SU-DHL-6 (cell line): ENCODE data around the gene ABCA3.

Experiments
- H2AFZ ChIP-seq: fragments of 200-600 bp; sonication (generic); 2 replicates; pipeline ENCODE4 v1.6.1; 2014; ENCODE audit warnings: low read depth, mild to moderate bottlenecking, moderate library complexity, mixed read lengths, antibody characterized with exemption, low read length; ENCODE audit not compliant: severe bottlenecking
- H3F3A ChIP-seq: fragments of 200-600 bp; shearing (Covaris generic); 2 replicates; pipeline ENCODE4 v1.6.0; 2016; ENCODE audit warnings: antibody characterized with exemption, mild to moderate bottlenecking; ENCODE audit not compliant: insufficient read depth
- H3K27ac ChIP-seq: fragments of 200-600 bp; sonication (generic); 2 replicates; pipeline ENCODE4 v1.5.1; 2016; ENCODE audit warnings: low read depth, mild to moderate bottlenecking, low read length, moderate library complexity, mixed read lengths
- H3K27me3 ChIP-seq: fragments of 200-600 bp; sonication (generic), shearing (Covaris generic); 2 replicates; pipeline ENCODE4 v1.6.0; 2014; ENCODE audit warnings: mild to moderate bottlenecking, low read length
- H3K36me3 ChIP-seq: fragments of 200-600 bp; sonication (generic); 2 replicates; pipeline ENCODE4 v1.6.1; 2014; ENCODE audit warnings: mild to moderate bottlenecking, low read length, mixed read lengths
- H3K4me2 ChIP-seq: fragments of 300-600, 200-600 bp; shearing (Covaris generic), sonication (generic); 2 replicates; pipeline ENCODE4 v1.6.0; 2014; ENCODE audit warnings: low read length, low read depth, mild to moderate bottlenecking; ENCODE audit not compliant: poor library complexity, severe bottlenecking
- H3K4me3 ChIP-seq: fragments of 200-600 bp; sonication (generic); 2 replicates; pipeline ENCODE4 v1.5.1; 2014; ENCODE audit warnings: antibody characterized with exemption, low read length, mild to moderate bottlenecking, mixed read lengths; ENCODE audit not compliant: insufficient read depth, poor library complexity, severe bottlenecking
- H3K79me2 ChIP-seq: fragments of 200-600 bp; sonication (generic); 2 replicates; pipeline ENCODE4 v1.6.1; 2014; ENCODE audit warnings: mild to moderate bottlenecking, low read length, moderate library complexity; ENCODE audit not compliant: insufficient read depth
- H3K9ac ChIP-seq: fragments of 200-600 bp; sonication (generic); 2 replicates; pipeline ENCODE4 v1.7.0; 2014; ENCODE audit warnings: mild to moderate bottlenecking, low read length
- H3K9me2 ChIP-seq: fragments of 200-600 bp; sonication (generic); replicated peaks from 2 replicates; pipeline ENCODE4 v1.6.1; 2014; ENCODE audit warnings: low read length; ENCODE audit not compliant: insufficient read depth
- H3K9me3 ChIP-seq: fragments of 200-600 bp; sonication (generic); 2 replicates; pipeline ENCODE4 v1.6.1; 2014; ENCODE audit warnings: low read length, mixed read lengths; ENCODE audit not compliant: insufficient read depth
- H4K20me1 ChIP-seq: fragments of 200-600 bp; sonication (generic); 2 replicates; pipeline ENCODE4 v1.6.1; 2014; ENCODE audit warnings: low read depth, mild to moderate bottlenecking, antibody characterized with exemption, low read length, moderate library complexity, mixed read lengths
- CTCF ChIP-seq: fragments of 200-600 bp; sonication (generic); IDR thresholded peaks from one replicate; pipeline ENCODE4 v1.5.1; 2017; ENCODE audit warnings: antibody characterized with exemption, mild to moderate bottlenecking, low read length, moderate library complexity; ENCODE audit not compliant: insufficient read depth, poor library complexity, severe bottlenecking
- EZH2phosphoT487 ChIP-seq: fragments of 200-600 bp; sonication (generic), shearing (Covaris generic); conservative IDR thresholded peaks from 2 replicates; pipeline ENCODE4 v1.6.1; 2018; ENCODE audit warnings: mild to moderate bottlenecking, antibody characterized with exemption, low read length, moderate library complexity, mixed read lengths

ABCA3 gene

GRCh38 chr16:2277466-2278271, 62.9 kb downstream of the ABCA3 start:
- Histone ChIP-seq H3K27ac (no peak overlapping the region), H3K4me2 (no peak overlapping the region), H3K9me3 (no peaks in the 10 kb centered on the region), H3F3A (no peaks in the 10 kb centered on the region), H3K27me3 (no peaks in the 10 kb centered on the region), H4K20me1 (no peaks in the 10 kb centered on the region), H2AFZ (no peak overlapping the region), H3K79me2 (no peaks in the 10 kb centered on the region), H3K4me3 (no peak overlapping the region), H3K9me2 (no peaks in the 10 kb centered on the region), H3K36me3 (no peaks in the 10 kb centered on the region), H3K9ac (no peak overlapping the region)
- no peak for TF ChIP-seq EZH2phosphoT487
- no peak for TF ChIP-seq CTCF

DNA sequence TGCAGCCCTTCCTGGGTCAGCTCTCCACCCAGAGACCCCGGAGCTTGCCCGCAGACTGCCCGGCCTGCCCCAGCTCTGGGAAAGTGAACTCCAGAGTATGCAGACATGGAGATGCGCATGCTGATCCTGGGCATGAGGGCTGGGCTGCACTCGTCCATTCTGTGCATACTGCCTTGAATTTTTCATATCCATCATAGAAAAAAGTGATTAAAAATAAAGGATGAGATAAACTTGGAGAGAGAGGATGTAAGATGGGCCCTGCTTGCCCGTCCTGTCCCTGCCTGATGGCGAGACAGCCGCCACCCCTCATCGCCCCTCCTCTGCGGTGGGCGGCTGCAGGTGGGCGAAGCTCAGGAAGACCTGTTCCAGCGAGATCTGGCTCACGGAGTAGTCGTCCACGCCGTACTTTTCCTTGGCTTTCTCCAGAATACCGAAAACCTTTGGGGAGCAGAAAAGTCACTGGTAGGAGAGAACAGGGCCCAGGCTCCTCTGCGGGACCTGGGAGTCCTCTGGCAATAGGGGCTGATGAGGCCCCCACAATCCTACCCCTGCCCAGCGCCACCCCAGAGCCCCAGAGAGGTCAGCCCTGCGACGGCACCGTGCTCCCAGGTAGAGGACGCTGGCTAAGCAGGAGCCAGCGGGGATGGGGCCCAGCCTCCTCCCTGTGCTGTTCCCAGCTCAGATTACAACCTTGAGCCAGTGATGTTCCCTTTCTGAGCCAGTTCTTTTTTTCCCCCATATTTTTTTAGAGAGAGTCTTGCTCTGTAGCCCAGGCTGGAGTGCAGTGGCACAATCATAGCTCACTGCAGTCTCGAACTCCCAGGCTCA, 63.9 kb downstream of the ABCA3 start:
- Histone ChIP-seq H2AFZ (no peak overlapping the region), H3K36me3 (no peaks in the 10 kb centered on the region), H3K27ac (no peak overlapping the region), H3K4me3 (no peak overlapping the region), H3F3A (no peaks in the 10 kb centered on the region), H3K9me2 (no peaks in the 10 kb centered on the region), H3K9ac (no peak overlapping the region), H3K79me2 (no peaks in the 10 kb centered on the region), H3K4me2 (no peak overlapping the region), H4K20me1 (no peaks in the 10 kb centered on the region), H3K27me3 (no peaks in the 10 kb centered on the region), H3K9me3 (no peaks in the 10 kb centered on the region)
- TF ChIP-seq EZH2phosphoT487 (no peak), CTCF (no peak)

- no peak overlapping the region for H3K4me2 ChIP-seq
- no peaks in the 10 kb centered on the region for H3K9me3 ChIP-seq
- no peaks in the 10 kb centered on the region for H3K79me2 ChIP-seq
- H3K4me3 ChIP-seq = no peak overlapping the region
- no peaks in the 10 kb centered on the region for H3K9me2 ChIP-seq
- TF ChIP-seq EZH2phosphoT487 (no peak), CTCF (no peak)
- no peak overlapping the region for H3K27ac ChIP-seq
- no peak overlapping the region for H3K9ac ChIP-seq
- no peaks in the 10 kb centered on the region for H4K20me1 ChIP-seq
- H2AFZ ChIP-seq = no peak overlapping the region
- H3K36me3 ChIP-seq = no peaks in the 10 kb centered on the region
- H3F3A ChIP-seq = no peaks in the 10 kb centered on the region
- no peaks in the 10 kb centered on the region for H3K27me3 ChIP-seq
Measured at GRCh38 chr16:2275476-2276367, 64.8 kb downstream of the ABCA3 start.
